BJ (cell line): ENCODE measurements around the gene FMN1. TPM values are rescaled to one million over a fixed set of nuclear protein-coding genes. Genes with fewer than 3 reads are reported as not detected.

ENCODE experiments used
- CTCF ChIA-PET: fragments of 350-600 bp; formaldehyde crosslinking; extraction: SDS; loops from one replicate; lab custom pipeline; 2021; ENCODE audit warnings: antibody characterized with exemption, inconsistent platforms; lab: Yijun Ruan, JAX
- POLR2A ChIA-PET: fragments of 300-600 bp; sonication (Branson Sonifier 250); formaldehyde crosslinking; extraction: SDS; loops from one replicate; lab custom pipeline; 2021; ENCODE audit warnings: antibody characterized with exemption; lab: Charles Lee
- DNase-seq: peaks from one replicate; pipeline ENCODE4 v3.0.0-alpha.2; 2011; ENCODE audit warnings: low read depth
- H3K27me3 ChIP-seq: 2 replicates; pipeline ENCODE4 v1.6.0; 2011; ENCODE audit warnings: low read length; ENCODE audit not compliant: control insufficient read depth, insufficient read depth
- H3K36me3 ChIP-seq: 2 replicates; pipeline ENCODE4 v1.5.1; 2011; ENCODE audit warnings: low read length; ENCODE audit not compliant: control insufficient read depth, insufficient read depth
- H3K4me3 ChIP-seq: 2 replicates; pipeline ENCODE4 v1.5.1; 2011; ENCODE audit warnings: low read depth, mild to moderate bottlenecking, control low read depth, low read length
- polyA plus RNA-seq: library from polyadenylated mRNA; depleted of rRNA; stranded (reverse); fragments of >200 nt; gene quantifications from 2 replicates; pipeline ENCODE4 v1.2.3, GENCODE V29; 2011
- TF ChIP-seq, protein P1 (sequence below): IDR thresholded peaks from 2 replicates; pipeline ENCODE4 v1.5.1; 2011; ENCODE audit warnings: low read depth, mild to moderate bottlenecking, control low read depth, inconsistent platforms, low read length, moderate library complexity; ENCODE audit not compliant: insufficient read depth

Gene FMN1
- polyA plus RNA-seq, 1 experiment, result 2.6 TPM

DNA sequence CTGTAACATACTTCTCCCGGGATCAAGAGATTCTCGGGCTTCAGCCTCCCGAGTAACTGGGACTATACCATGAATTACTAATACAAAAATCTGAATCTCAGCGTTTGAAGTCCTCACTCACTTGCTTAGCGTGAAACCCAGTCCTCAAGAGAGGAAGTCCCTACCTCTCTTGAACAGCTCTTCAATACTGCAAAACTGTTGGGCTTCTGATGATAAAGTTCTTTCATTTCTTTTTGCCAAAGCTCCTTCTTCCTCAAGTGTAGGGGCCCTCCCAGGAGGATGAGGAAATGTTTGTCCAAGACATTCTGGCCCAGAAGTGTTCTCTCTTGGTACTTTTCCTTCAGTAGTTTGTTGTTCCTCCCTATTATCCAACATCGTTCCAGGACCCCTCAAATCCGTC is 48.5 kb downstream of the FMN1 start:
- ChIA-PET POLR2A (no interaction called here), CTCF (interaction anchor here (0.8 to 2.0 kb wide), 4 partner anchors 13 to 60 kb away, joined by 3 to 9 read pairs (median 4); no protein-coding TSS in a partner anchor)
- no peaks in the 10 kb centered on the region for H3K36me3 ChIP-seq
- H3K4me3 ChIP-seq, result no peak overlapping the region
- no peak for DNase-seq
- peaks cover 2% of the 10 kb centered on the region; the same call in 1 of the 2 replicates for H3K27me3 ChIP-seq
- TF ChIP-seq, protein P1, sequence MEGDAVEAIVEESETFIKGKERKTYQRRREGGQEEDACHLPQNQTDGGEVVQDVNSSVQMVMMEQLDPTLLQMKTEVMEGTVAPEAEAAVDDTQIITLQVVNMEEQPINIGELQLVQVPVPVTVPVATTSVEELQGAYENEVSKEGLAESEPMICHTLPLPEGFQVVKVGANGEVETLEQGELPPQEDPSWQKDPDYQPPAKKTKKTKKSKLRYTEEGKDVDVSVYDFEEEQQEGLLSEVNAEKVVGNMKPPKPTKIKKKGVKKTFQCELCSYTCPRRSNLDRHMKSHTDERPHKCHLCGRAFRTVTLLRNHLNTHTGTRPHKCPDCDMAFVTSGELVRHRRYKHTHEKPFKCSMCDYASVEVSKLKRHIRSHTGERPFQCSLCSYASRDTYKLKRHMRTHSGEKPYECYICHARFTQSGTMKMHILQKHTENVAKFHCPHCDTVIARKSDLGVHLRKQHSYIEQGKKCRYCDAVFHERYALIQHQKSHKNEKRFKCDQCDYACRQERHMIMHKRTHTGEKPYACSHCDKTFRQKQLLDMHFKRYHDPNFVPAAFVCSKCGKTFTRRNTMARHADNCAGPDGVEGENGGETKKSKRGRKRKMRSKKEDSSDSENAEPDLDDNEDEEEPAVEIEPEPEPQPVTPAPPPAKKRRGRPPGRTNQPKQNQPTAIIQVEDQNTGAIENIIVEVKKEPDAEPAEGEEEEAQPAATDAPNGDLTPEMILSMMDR, result no peak

GRCh38 chr15:33145447-33145846 is 49.1 kb downstream of the FMN1 start:
- TF ChIP-seq, protein P1, result no peak
- Histone ChIP-seq H3K27me3 (peaks cover 2% of the 10 kb centered on the region; the same call in 1 of the 2 replicates), H3K4me3 (no peak overlapping the region), H3K36me3 (no peaks in the 10 kb centered on the region)
- ChIA-PET CTCF (interaction anchor here (0.8 to 2.0 kb wide), 4 partner anchors 12 to 59 kb away, joined by 3 to 9 read pairs (median 4); no protein-coding TSS in a partner anchor), POLR2A (no interaction called here)
- DNase-seq, result no peak

DNA sequence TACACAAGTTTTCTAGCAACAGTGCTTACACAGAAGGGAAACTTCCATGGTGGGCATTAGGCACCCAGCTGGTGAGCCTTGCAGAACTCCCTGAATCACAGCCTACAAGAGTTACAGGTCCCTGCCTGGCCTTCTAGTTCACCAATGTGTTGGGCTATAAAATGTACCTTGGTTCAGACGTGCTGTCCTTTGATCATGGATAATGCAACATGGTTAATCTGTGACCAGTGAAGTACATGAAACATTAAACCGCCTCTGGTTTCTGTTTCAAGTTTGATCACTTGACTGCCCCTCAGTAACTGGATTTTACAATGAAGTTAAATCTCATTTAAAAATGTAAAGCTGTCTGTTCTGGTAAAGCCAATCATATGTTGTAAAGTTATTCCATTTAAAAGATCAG is 51.8 kb downstream of the FMN1 start:
- Histone ChIP-seq H3K27me3 (0 out of 2 replicates have a peak, but pooled peaks cover 3% of the 10 kb centered on the region), H3K4me3 (no peak overlapping the region), H3K36me3 (no peaks in the 10 kb centered on the region)
- CTCF ChIA-PET, result interaction anchor here (0.8 to 2.6 kb wide), 3 partner anchors 9 to 120 kb away, joined by 3 to 9 read pairs (median 8); no protein-coding TSS in a partner anchor
- TF ChIP-seq, protein P1, result no peak
- POLR2A ChIA-PET, result no interaction called here
- no peak for DNase-seq

DNA sequence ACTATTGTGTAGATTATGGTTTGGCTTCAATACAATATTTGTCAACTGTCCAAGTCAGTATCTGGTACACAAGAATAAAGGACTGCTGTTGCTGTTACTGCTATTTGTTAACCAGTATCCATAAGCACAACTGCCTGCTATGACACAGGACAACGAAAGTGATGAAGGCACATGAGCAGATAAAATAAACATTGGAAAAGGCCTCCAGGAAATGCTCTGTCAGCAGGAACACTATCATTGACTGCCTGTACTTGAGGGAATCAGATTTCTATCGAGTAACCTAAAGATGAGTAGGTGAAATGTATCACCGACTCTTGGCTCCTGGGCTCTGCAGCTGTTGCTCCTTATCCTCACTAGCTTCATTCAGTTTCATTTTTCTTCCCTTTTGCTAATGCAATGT is 56.5 kb downstream of the FMN1 start:
- TF ChIP-seq, protein P1, result no peak
- CTCF ChIA-PET, result interaction anchor here (12.3 kb wide), 1 partner anchor 51 kb away, joined by 289 read pairs; no protein-coding TSS in a partner anchor
- POLR2A ChIA-PET, result no interaction called here
- Histone ChIP-seq H3K36me3 (no peaks in the 10 kb centered on the region), H3K27me3 (0 out of 2 replicates have a peak, but pooled peaks cover 3% of the 10 kb centered on the region), H3K4me3 (no peak overlapping the region)
- no peak for DNase-seq

DNA sequence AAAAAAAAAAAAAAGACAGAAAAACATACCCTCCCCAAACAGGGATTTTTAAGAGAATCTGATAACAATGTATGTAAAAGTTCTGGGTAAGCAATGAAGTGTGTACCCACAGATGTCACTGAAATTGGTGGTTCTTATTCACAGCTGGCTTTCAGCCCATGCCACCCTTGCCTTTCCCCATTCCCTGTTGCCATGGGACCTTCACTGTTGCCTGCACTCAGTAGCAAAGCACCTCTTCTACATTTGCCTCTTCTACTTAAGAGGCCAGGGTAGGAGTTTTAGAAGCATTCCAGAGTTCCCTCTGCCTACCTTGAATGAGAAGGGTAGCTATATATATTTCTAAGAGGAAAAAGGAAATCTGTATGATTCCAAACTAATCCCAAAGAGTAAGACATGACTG is 57.4 kb downstream of the FMN1 start:
- Histone ChIP-seq H3K27me3 (0 out of 2 replicates have a peak, but pooled peaks cover 3% of the 10 kb centered on the region), H3K36me3 (no peaks in the 10 kb centered on the region), H3K4me3 (no peak overlapping the region)
- CTCF ChIA-PET, result interaction anchor here (12.3 kb wide), 1 partner anchor 50 kb away, joined by 289 read pairs; no protein-coding TSS in a partner anchor
- DNase-seq, result no peak
- POLR2A ChIA-PET, result interaction anchor here (0.7 kb wide), 1 partner anchor 45 kb away, joined by 4 read pairs; no protein-coding TSS in a partner anchor
- TF ChIP-seq, protein P1, result no peak
